Loucy (cell line): ENCODE measurements around the gene MTHFR.

Experiments
- CTCF ChIP-seq: fragments of 200-600 bp; sonication (generic); conservative IDR thresholded peaks from 2 replicates; pipeline ENCODE4 v1.5.1; 2014; ENCODE audit warnings: mild to moderate bottlenecking, antibody characterized with exemption, low read length
- EZH2phosphoT487 ChIP-seq: fragments of 200-600 bp; IDR thresholded peaks from 2 replicates; pipeline ENCODE4 v1.6.1; 2018; ENCODE audit warnings: antibody characterized with exemption, mild to moderate bottlenecking, moderate library complexity, borderline replicate concordance

- TF ChIP-seq CTCF, result no peak
- TF ChIP-seq EZH2phosphoT487, result no peak
Measured at GRCh38 chr1:11822091-11822490, 16.3 kb upstream of the MTHFR start.
